B cell (primary cell): ENCODE results near the gene PTPRN2. TPM values are rescaled to one million over a fixed set of nuclear protein-coding genes. Genes with fewer than 3 reads are reported as not detected.

Source experiments
- ATAC-seq: fragments of 200-7000 bp; cut with Tn5 transposase; one replicate; pipeline ENCODE4 v1.10.0; 2021; ENCODE audit warnings: low read depth, mild to moderate bottlenecking, moderate number of reproducible peaks, moderate library complexity
- CTCF ChIA-PET: fragments of 350-600 bp; sonication (Branson Sonifier 250); formaldehyde crosslinking; loops from one replicate; lab custom pipeline; 2021; ENCODE audit warnings: antibody characterized with exemption, inconsistent platforms; lab: Charles Lee
- POLR2A ChIA-PET: fragments of 350-600 bp; sonication (Branson Sonifier 250); formaldehyde crosslinking; loops from one replicate; lab custom pipeline; 2021; ENCODE audit warnings: antibody characterized with exemption; lab: Charles Lee
- DNase-seq: peaks from one replicate; pipeline ENCODE4 v3.0.0; 2013
- H2AFZ ChIP-seq: 2 replicates; pipeline ENCODE4 v1.6.1; 2012; ENCODE audit warnings: mild to moderate bottlenecking, low read depth, low read length; ENCODE audit not compliant: insufficient read depth, poor library complexity, severe bottlenecking
- H3K27ac ChIP-seq, 2 donors: 1 replicate in 1 of 2; 2 replicates in 1 of 2; pipeline ENCODE4 v1.5.1; 2012 to 2013; ENCODE audit warnings: low read length in 2 of 2, mild to moderate bottlenecking in 2 of 2, moderate library complexity in 1 of 2
- H3K27me3 ChIP-seq, 4 experiments: fragments of 200-600 bp in 1 of 4; sonication (generic) in 1 of 4; replicated peaks in 1 of 4; 1 replicate in 2 of 4; 2 replicates in 2 of 4; pipeline versions ENCODE4 v1.6.1 to v1.7.0; 2013 to 2016; ENCODE audit warnings: low read length in 3 of 4, mild to moderate bottlenecking in 2 of 4, mixed read lengths in 1 of 4, moderate library complexity in 1 of 4; ENCODE audit not compliant: insufficient read depth in 4 of 4, control insufficient read depth in 3 of 4; ENCODE audit errors: control extremely low read depth in 1 of 4
- H3K36me3 ChIP-seq, 2 experiments: replicated peaks in 1 of 2; 1 replicate in 1 of 2; 2 replicates in 1 of 2; pipeline versions ENCODE4 v1.6.1 to v1.7.1; 2013; ENCODE audit warnings: low read length in 1 of 2; ENCODE audit not compliant: insufficient read depth in 2 of 2, control insufficient read depth in 1 of 2; ENCODE audit errors: control extremely low read depth in 1 of 2, extremely low read depth in 1 of 2
- H3K4me1 ChIP-seq, 2 donors: fragments of 200-600 bp in 1 of 2; sonication (generic) in 1 of 2; 1 replicate in 1 of 2; 2 replicates in 1 of 2; pipeline versions ENCODE4 v1.5.1 to v1.6.1; 2013 to 2017; ENCODE audit warnings: low read length in 2 of 2; ENCODE audit not compliant: control insufficient read depth in 2 of 2, insufficient read depth in 2 of 2
- H3K4me2 ChIP-seq: replicated peaks from 2 replicates; pipeline ENCODE3; 2012; ENCODE audit warnings: mild to moderate bottlenecking, low read depth, low read length; ENCODE audit not compliant: poor library complexity, severe bottlenecking
- H3K4me3 ChIP-seq, 5 experiments: fragments of 200-600 bp in 1 of 5; sonication (generic) in 1 of 5; 1 replicate in 3 of 5; 2 replicates in 2 of 5; pipeline versions ENCODE4 v1.5.1 to v1.7.0; 2011 to 2016; ENCODE audit warnings: low read length in 4 of 5, mild to moderate bottlenecking in 4 of 5, low read depth in 2 of 5, control low read depth in 1 of 5, moderate library complexity in 1 of 5; ENCODE audit not compliant: insufficient read depth in 1 of 5; ENCODE audit errors: control extremely low read depth in 1 of 5, extremely low read depth in 1 of 5
- H3K79me2 ChIP-seq: fragments of 200-600 bp; sonication (generic); one replicate; pipeline ENCODE4 v1.6.0; 2016; ENCODE audit warnings: low read length; ENCODE audit not compliant: control insufficient read depth, insufficient read depth
- H3K9ac ChIP-seq: fragments of 200-600 bp; sonication (generic); 2 replicates; pipeline ENCODE4 v1.6.1; 2017; ENCODE audit warnings: mild to moderate bottlenecking, low read length, moderate library complexity
- H3K9me3 ChIP-seq, 3 donors: one replicate each; pipeline versions ENCODE4 v1.6.1 to v1.7.1; 2013; ENCODE audit warnings: low read length in 2 of 3; ENCODE audit not compliant: control insufficient read depth in 2 of 3, insufficient read depth in 1 of 3; ENCODE audit errors: control extremely low read depth in 1 of 3
- H4K20me1 ChIP-seq: 2 replicates; pipeline ENCODE4 v1.6.0; 2012; ENCODE audit warnings: mild to moderate bottlenecking, low read length; ENCODE audit not compliant: insufficient read depth, control insufficient read depth, poor library complexity, severe bottlenecking
- H3K27ac Mint-ChIP-seq: one replicate; pipeline ENCODE4 v1.8.0; 2021; ENCODE audit warnings: mixed read lengths
- H3K27me3 Mint-ChIP-seq: one replicate; pipeline ENCODE4 v1.8.0; 2021; ENCODE audit warnings: mixed read lengths
- H3K4me1 Mint-ChIP-seq: one replicate; pipeline ENCODE4 v1.8.0; 2021; ENCODE audit warnings: mixed read lengths
- H3K4me3 Mint-ChIP-seq: one replicate; pipeline ENCODE4 v1.8.0; 2021; ENCODE audit warnings: mixed read lengths
- H3K9me3 Mint-ChIP-seq: one replicate; pipeline ENCODE4 v1.8.0; 2022; ENCODE audit warnings: mixed read lengths; ENCODE audit not compliant: insufficient read depth
- EZH2 ChIP-seq: IDR thresholded peaks from 2 replicates; pipeline ENCODE4 v1.6.1; 2012; ENCODE audit warnings: borderline replicate concordance, low read depth, mild to moderate bottlenecking, moderate library complexity, low read length; ENCODE audit not compliant: insufficient read depth, poor library complexity, severe bottlenecking
- WGBS: methylation state at CpG from one replicate; pipeline ENCODE4 v1.1.5; 2013; ENCODE audit warnings: missing lambda C conversion rate; ENCODE audit not compliant: insufficient coverage; 5-methylcytosine and 5-hydroxymethylcytosine counted together
- intact Hi-C: fragments of 100-400 bp; cut with micrococcal nuclease; formaldehyde crosslinking; loops from one replicate; pipeline ENCODE4 v1.10.0; 2022
- polyA plus RNA-seq: library from polyadenylated mRNA; depleted of rRNA; stranded (reverse); fragments of >200 nt; gene quantifications from 2 replicates; pipeline ENCODE4 v1.2.3, GENCODE V29; 2012
- total RNA-seq, 2 donors: library from RNA; stranded (reverse); fragments of 120-200 nt in 1 of 2; gene quantifications; 1 replicate in 1 of 2; 2 replicates in 1 of 2; pipeline versions ENCODE4 v1.2.3 to v1.2.4, GENCODE V29; 2013 to 2022
- TF ChIP-seq, protein P1 (sequence below): fragments of 200-600 bp; IDR thresholded peaks from one replicate; pipeline ENCODE4 v1.8.0; 2022; ENCODE audit warnings: antibody characterized with exemption, mild to moderate bottlenecking

The PTPRN2 gene
- total and polyA plus RNA-seq, 2 donors (not counting 1 experiment from before 2014, with no cell fraction given), result 2.0 to 5.0 TPM

DNA sequence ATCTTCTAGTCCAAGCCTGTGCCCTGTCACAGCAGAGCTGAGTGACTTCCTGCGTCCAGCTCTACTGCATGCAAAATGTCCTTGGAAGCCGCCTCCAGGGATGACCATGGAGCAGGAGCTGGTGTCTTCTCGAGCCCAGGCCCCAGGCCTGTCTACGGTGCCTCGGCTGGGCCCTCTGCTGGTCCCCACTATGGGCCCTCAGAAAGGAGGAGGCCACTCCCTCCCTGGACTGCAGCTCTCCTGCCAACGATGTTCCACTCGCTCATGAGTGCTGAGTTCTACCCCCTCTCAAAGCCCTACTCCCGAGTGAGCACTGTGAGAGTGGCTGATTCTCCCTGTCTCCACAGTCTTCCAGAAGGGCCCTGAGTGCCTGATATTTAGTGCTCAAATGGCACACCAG lies 504.9 kb downstream of the PTPRN2 start:
- H3K36me3 ChIP-seq, result no peaks in the 10 kb centered on the region
- ATAC-seq (no peak), DNase-seq (no peak)
- ChIA-PET POLR2A (no interaction called here), CTCF (no interaction called here)
- no peak overlapping the region for H3K4me3 ChIP-seq
- WGBS, result 88% methylated on average over 8 of the region's 8 CpGs
- no peaks in the 10 kb centered on the region for H3K27me3 Mint-ChIP-seq
- intact Hi-C loops, result no loop called here
- H3K4me1 Mint-ChIP-seq, result no peaks in the 10 kb centered on the region
- H3K9ac ChIP-seq, result no peak overlapping the region
- H2AFZ ChIP-seq, result no peak overlapping the region
- H3K27ac ChIP-seq, result no peak overlapping the region
- peaks cover 0 to 45% (median 0%) of the 10 kb centered on the region in 3 donors for H3K9me3 ChIP-seq
- H3K27me3 ChIP-seq, result no peaks in the 10 kb centered on the region
- H3K9me3 Mint-ChIP-seq, result peaks cover 3% of the 10 kb centered on the region
- no peaks in the 10 kb centered on the region for H3K4me1 ChIP-seq
- H3K4me3 Mint-ChIP-seq, result no peak overlapping the region
- H3K79me2 ChIP-seq, result no peaks in the 10 kb centered on the region
- no peak overlapping the region for H3K27ac Mint-ChIP-seq
- TF ChIP-seq, protein P1, sequence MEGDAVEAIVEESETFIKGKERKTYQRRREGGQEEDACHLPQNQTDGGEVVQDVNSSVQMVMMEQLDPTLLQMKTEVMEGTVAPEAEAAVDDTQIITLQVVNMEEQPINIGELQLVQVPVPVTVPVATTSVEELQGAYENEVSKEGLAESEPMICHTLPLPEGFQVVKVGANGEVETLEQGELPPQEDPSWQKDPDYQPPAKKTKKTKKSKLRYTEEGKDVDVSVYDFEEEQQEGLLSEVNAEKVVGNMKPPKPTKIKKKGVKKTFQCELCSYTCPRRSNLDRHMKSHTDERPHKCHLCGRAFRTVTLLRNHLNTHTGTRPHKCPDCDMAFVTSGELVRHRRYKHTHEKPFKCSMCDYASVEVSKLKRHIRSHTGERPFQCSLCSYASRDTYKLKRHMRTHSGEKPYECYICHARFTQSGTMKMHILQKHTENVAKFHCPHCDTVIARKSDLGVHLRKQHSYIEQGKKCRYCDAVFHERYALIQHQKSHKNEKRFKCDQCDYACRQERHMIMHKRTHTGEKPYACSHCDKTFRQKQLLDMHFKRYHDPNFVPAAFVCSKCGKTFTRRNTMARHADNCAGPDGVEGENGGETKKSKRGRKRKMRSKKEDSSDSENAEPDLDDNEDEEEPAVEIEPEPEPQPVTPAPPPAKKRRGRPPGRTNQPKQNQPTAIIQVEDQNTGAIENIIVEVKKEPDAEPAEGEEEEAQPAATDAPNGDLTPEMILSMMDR, result no peak
- no peaks in the 10 kb centered on the region for H4K20me1 ChIP-seq
- H3K4me2 ChIP-seq, result no peak overlapping the region

DNA sequence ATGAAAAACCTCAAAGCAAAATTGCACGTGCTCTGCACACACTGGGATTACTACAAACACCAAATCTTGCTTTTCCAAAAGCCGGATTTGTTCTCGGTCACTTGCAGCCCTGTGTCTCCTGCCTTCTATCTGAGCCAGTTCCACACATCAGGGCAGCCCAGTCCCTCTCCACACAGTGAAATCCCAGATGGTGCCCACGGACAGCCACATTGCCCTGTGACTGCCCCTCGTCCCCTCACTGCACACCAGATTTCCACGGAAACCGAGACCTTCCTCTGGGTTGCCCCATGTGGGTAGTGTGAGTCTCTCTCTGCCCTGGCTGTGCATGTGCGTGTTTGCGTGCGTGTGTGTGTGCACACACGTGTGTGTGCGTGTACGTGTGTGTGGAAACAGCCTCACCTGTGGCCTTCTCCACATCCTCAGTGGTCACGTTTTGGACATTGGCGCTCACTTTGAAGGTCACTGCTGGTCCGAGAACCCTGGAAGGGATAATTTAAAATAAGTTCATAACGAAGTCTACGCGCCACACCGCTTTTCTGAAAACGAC lies 506.7 kb downstream of the PTPRN2 start:
- no peak overlapping the region for H3K4me3 ChIP-seq
- Mint-ChIP-seq H3K27ac (no peak overlapping the region), H3K4me1 (no peaks in the 10 kb centered on the region), H3K4me3 (no peak overlapping the region), H3K27me3 (no peaks in the 10 kb centered on the region), H3K9me3 (peaks cover 2% of the 10 kb centered on the region)
- H3K4me1 ChIP-seq, result no peaks in the 10 kb centered on the region
- no peaks in the 10 kb centered on the region for H4K20me1 ChIP-seq
- H3K9ac ChIP-seq, result no peak overlapping the region
- ChIA-PET POLR2A (no interaction called here), CTCF (no interaction called here)
- H3K79me2 ChIP-seq, result no peaks in the 10 kb centered on the region
- no peak overlapping the region for H3K4me2 ChIP-seq
- TF ChIP-seq EZH2, result no peak
- TF ChIP-seq, protein P1, result no peak
- WGBS, result 95% methylated on average over 18 of the region's 21 CpGs
- no peaks in the 10 kb centered on the region for H3K27me3 ChIP-seq
- H3K9me3 ChIP-seq, result peaks cover 0 to 47% (median 0%) of the 10 kb centered on the region in 3 donors
- intact Hi-C loops, result no loop called here
- H3K36me3 ChIP-seq, result no peaks in the 10 kb centered on the region
- no peak overlapping the region for H2AFZ ChIP-seq
- H3K27ac ChIP-seq, result no peak overlapping the region
- DNase-seq, result no peak
- ATAC-seq, result no peak
